Type B pancreatic cell (in vitro differentiated cells): Measurements from ENCODE around the gene TMEM213. TPM values are rescaled to one million over a fixed set of nuclear protein-coding genes. Genes with fewer than 3 reads are reported as not detected.
"Not testable (repeated sequence)": the region's sequence is repeated elsewhere in the genome, so short reads cannot be mapped to it uniquely, and the experiment has no call there.

ENCODE experiments used
- DNase-seq: peaks from one replicate; pipeline ENCODE4 v3.0.0; 2021; ENCODE audit warnings: mixed read lengths; ENCODE audit not compliant: unreplicated experiment; ENCODE audit errors: extremely low spot score
- H3K27ac Mint-ChIP-seq: 2 replicates; pipeline ENCODE4 v1.8.0; 2021; ENCODE audit warnings: mild to moderate bottlenecking, mixed read lengths
- H3K27me3 Mint-ChIP-seq: 2 replicates; pipeline ENCODE4 v1.8.0; 2021; ENCODE audit warnings: mixed read lengths
- H3K36me3 Mint-ChIP-seq: 2 replicates; pipeline ENCODE4 v1.8.0; 2021; ENCODE audit warnings: mixed read lengths
- H3K4me1 Mint-ChIP-seq: one replicate; pipeline ENCODE4 v1.8.0; 2021; ENCODE audit warnings: mixed read lengths; ENCODE audit not compliant: unreplicated experiment
- H3K4me3 Mint-ChIP-seq: 2 replicates; pipeline ENCODE4 v1.8.0; 2021; ENCODE audit warnings: mild to moderate bottlenecking, mixed read lengths
- H3K9me3 Mint-ChIP-seq: 2 replicates; pipeline ENCODE4 v1.8.0; 2021; ENCODE audit warnings: mixed read lengths
- CTCF ChIP-seq: fragments of 200-600 bp; sonication (generic); conservative IDR thresholded peaks from 2 replicates; pipeline ENCODE4 v1.5.0; 2021; ENCODE audit warnings: antibody characterized with exemption, mild to moderate bottlenecking
- total RNA-seq: library from RNA; stranded (reverse); gene quantifications from 2 replicates; pipeline ENCODE4 v1.2.1, GENCODE V29; 2021; ENCODE audit warnings: low replicate concordance

TMEM213 gene
- total RNA-seq, 1 donor from 2014 or later, result not detected

GRCh38 chr7:138809346-138809745 is 11.6 kb downstream of the TMEM213 start:
- DNase-seq, result no peak
- no peak overlapping the region for H3K27ac Mint-ChIP-seq
- no peaks in the 10 kb centered on the region for H3K4me1 Mint-ChIP-seq
- H3K4me3 Mint-ChIP-seq, result no peak overlapping the region
- H3K27me3 Mint-ChIP-seq, result no peaks in the 10 kb centered on the region
- no peaks in the 10 kb centered on the region for H3K9me3 Mint-ChIP-seq
- TF ChIP-seq CTCF, result no peak
- H3K36me3 Mint-ChIP-seq, result no peaks in the 10 kb centered on the region

- not testable (repeated sequence) for DNase-seq, H3K9me3 Mint-ChIP-seq, H3K27ac Mint-ChIP-seq, H3K4me1 Mint-ChIP-seq, H3K27me3 Mint-ChIP-seq, H3K36me3 Mint-ChIP-seq, H3K4me3 Mint-ChIP-seq
Observed at GRCh38 chr7:138811327-138811726, 13.5 kb downstream of the TMEM213 start.

GRCh38 chr7:138813945-138814344 is 16.2 kb downstream of the TMEM213 start:
- H3K4me1 Mint-ChIP-seq, result no peaks in the 10 kb centered on the region
- no peaks in the 10 kb centered on the region for H3K36me3 Mint-ChIP-seq
- no peak overlapping the region for H3K27ac Mint-ChIP-seq
- no peaks in the 10 kb centered on the region for H3K9me3 Mint-ChIP-seq
- TF ChIP-seq CTCF, result no peak
- DNase-seq, result no peak
- H3K4me3 Mint-ChIP-seq, result no peak overlapping the region
- no peaks in the 10 kb centered on the region for H3K27me3 Mint-ChIP-seq

GRCh38 chr7:138814816-138815332 is 17.1 kb downstream of the TMEM213 start:
- DNase-seq, result no peak
- no peak for TF ChIP-seq CTCF
- Mint-ChIP-seq H3K27ac (no peak overlapping the region), H3K36me3 (no peaks in the 10 kb centered on the region), H3K27me3 (no peaks in the 10 kb centered on the region), H3K9me3 (no peaks in the 10 kb centered on the region), H3K4me3 (no peak overlapping the region), H3K4me1 (no peaks in the 10 kb centered on the region)

GRCh38 chr7:138816650-138817049 is 18.9 kb downstream of the TMEM213 start:
- no peaks in the 10 kb centered on the region for H3K9me3 Mint-ChIP-seq
- no peak overlapping the region for H3K4me3 Mint-ChIP-seq
- no peaks in the 10 kb centered on the region for H3K27me3 Mint-ChIP-seq
- no peak for DNase-seq
- H3K4me1 Mint-ChIP-seq, result no peaks in the 10 kb centered on the region
- H3K36me3 Mint-ChIP-seq, result no peaks in the 10 kb centered on the region
- no peak for TF ChIP-seq CTCF
- no peak overlapping the region for H3K27ac Mint-ChIP-seq

GRCh38 chr7:138819625-138820024 is 21.8 kb downstream of the TMEM213 start:
- Mint-ChIP-seq H3K27ac (no peak overlapping the region), H3K4me1 (no peaks in the 10 kb centered on the region), H3K9me3 (no peaks in the 10 kb centered on the region), H3K27me3 (no peaks in the 10 kb centered on the region), H3K36me3 (no peaks in the 10 kb centered on the region), H3K4me3 (no peak overlapping the region)
- no peak for DNase-seq
- TF ChIP-seq CTCF, result no peak
